GM19397 (cell line): ENCODE data around the gene ZRANB3.
"Not testable (repeated sequence)": the region's sequence is repeated elsewhere in the genome, so short reads cannot be mapped to it uniquely, and the experiment has no call there.

Experiments
- ATAC-seq: cut with Tn5 transposase; IDR thresholded peaks from one replicate; pipeline ENCODE4 v1.9.1; 2021; ENCODE audit warnings: mild to moderate bottlenecking, moderate library complexity; ENCODE audit not compliant: unreplicated experiment

The ZRANB3 gene

GRCh38 chr2:135490376-135490775 lies 40.6 kb downstream of the ZRANB3 start:
- ATAC-seq = no peak

GRCh38 chr2:135485441-135485840 lies 45.6 kb downstream of the ZRANB3 start:
- ATAC-seq = no peak

- no peak for ATAC-seq
These were observed 55.9 kb downstream of the ZRANB3 start for GRCh38 chr2:135475128-135475527.

- no peak for ATAC-seq
These were observed 57.5 kb downstream of the ZRANB3 start for GRCh38 chr2:135473567-135473966.

GRCh38 chr2:135471106-135471505 lies 59.9 kb downstream of the ZRANB3 start:
- no peak for ATAC-seq

GRCh38 chr2:135457279-135457678 lies 73.7 kb downstream of the ZRANB3 start:
- ATAC-seq = no peak

GRCh38 chr2:135456835-135457234 lies 74.2 kb downstream of the ZRANB3 start:
- ATAC-seq = no peak

- no peak for ATAC-seq
These were observed 74.6 kb downstream of the ZRANB3 start for GRCh38 chr2:135456431-135456830.

GRCh38 chr2:135454608-135455007 lies 76.4 kb downstream of the ZRANB3 start:
- ATAC-seq = no peak

- not testable (repeated sequence) for ATAC-seq
These were observed 78.0 kb downstream of the ZRANB3 start for GRCh38 chr2:135453027-135453426.

GRCh38 chr2:135451966-135452365 lies 79.1 kb downstream of the ZRANB3 start:
- ATAC-seq = no peak

- not testable (repeated sequence) for ATAC-seq
These were observed 88.0 kb downstream of the ZRANB3 start for GRCh38 chr2:135443013-135443412.

- ATAC-seq = not testable (repeated sequence)
These were observed 95.9 kb downstream of the ZRANB3 start for GRCh38 chr2:135435155-135435554.

GRCh38 chr2:135424849-135425248 lies 106.2 kb downstream of the ZRANB3 start:
- ATAC-seq = no peak

- no peak for ATAC-seq
These were observed 108.1 kb downstream of the ZRANB3 start for GRCh38 chr2:135422898-135423297.

- no peak for ATAC-seq
These were observed 119.4 kb downstream of the ZRANB3 start for GRCh38 chr2:135411646-135412045.

GRCh38 chr2:135409436-135409835 lies 121.6 kb downstream of the ZRANB3 start:
- no peak for ATAC-seq

GRCh38 chr2:135396259-135396658 lies 134.8 kb downstream of the ZRANB3 start:
- not testable (repeated sequence) for ATAC-seq

- ATAC-seq = no peak
These were observed 144.0 kb downstream of the ZRANB3 start for GRCh38 chr2:135386993-135387392.

GRCh38 chr2:135378591-135378990 lies 152.4 kb downstream of the ZRANB3 start:
- ATAC-seq = no peak

GRCh38 chr2:135373702-135374101 lies 157.3 kb downstream of the ZRANB3 start:
- no peak for ATAC-seq

GRCh38 chr2:135349941-135350340 lies 181.1 kb downstream of the ZRANB3 start:
- ATAC-seq = no peak

GRCh38 chr2:135348096-135348704 lies 182.8 kb downstream of the ZRANB3 start:
- not testable (repeated sequence) for ATAC-seq
